GM18526 (cell line): ENCODE results near the gene OR6S1.

Experiments used
- POLR2A ChIP-seq: IDR thresholded peaks from 3 replicates; pipeline ENCODE4 v1.6.1; 2011; ENCODE audit not compliant: insufficient read length; ENCODE audit errors: extremely low read depth

Gene OR6S1

GRCh38 chr14:20655851-20656250 lies 14.4 kb upstream of the OR6S1 start:
- TF ChIP-seq POLR2A = no peak

GRCh38 chr14:20652996-20653975 lies 11.8 kb upstream of the OR6S1 start:
- no peak for TF ChIP-seq POLR2A

DNA sequence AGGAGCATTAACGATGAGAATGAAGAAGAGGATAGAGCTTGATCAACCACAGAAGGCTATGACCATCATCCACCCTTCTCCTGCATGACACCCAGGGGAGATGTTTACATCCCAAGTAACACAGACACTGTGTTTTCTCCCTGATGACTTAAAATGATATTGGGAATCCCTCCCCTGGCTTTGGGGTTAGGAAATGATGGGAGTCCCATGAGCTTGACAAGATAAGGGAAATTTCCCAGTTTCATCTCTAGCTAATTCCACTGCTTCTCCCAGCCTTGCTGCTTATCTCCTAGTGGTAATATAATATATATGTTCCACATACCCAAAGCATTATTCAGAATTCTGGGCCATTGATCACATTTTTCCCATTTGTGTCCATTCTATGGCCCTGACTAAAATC lies 4.0 kb upstream of the OR6S1 start:
- TF ChIP-seq POLR2A = no peak

DNA sequence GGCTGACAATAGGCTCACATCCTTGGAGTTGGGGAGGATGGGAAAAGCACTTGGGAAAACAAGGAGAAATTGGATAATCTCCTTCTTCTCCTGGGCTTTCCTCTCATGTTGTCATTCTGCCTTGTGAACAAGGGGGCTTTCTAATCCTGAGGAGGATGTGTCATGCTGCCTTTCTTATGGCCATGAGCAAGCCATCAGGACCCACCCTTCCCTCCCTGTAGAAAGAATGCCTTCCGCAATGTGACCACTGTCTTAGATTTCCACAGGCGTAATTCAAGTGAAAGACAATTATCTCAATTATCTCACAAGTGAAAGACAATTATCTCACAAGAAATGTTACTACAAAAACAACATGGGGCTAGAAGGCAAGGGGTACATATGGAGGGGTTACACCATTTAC lies 3.0 kb upstream of the OR6S1 start:
- no peak for TF ChIP-seq POLR2A

GRCh38 chr14:20642182-20642581 lies 691 bp upstream of the OR6S1 start:
- TF ChIP-seq POLR2A = no peak

GRCh38 chr14:20632831-20633691 lies 8.4 kb downstream of the OR6S1 start:
- TF ChIP-seq POLR2A = no peak

DNA sequence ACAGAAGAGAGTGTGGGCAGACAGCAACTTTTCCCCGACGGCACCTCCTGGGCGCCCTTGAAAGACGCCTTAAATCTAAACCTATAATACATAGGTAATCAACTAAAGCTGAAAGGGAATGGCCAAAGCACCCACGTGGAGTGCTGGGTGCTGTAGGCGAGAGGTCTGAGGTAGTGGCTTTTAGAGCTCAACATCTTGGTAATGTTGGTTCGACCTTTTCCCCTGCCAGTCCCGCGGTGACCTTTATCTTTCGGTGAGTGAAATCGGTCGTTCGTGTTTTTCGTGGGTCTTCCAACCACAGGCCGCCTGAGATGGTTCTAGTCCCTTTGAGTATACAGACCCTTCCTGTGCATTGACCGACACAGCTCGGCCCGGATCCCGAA lies 9.1 kb downstream of the OR6S1 start:
- TF ChIP-seq POLR2A = no peak

GRCh38 chr14:20631880-20632389 lies 9.6 kb downstream of the OR6S1 start:
- no peak for TF ChIP-seq POLR2A

GRCh38 chr14:20631023-20631879 lies 10.2 kb downstream of the OR6S1 start:
- TF ChIP-seq POLR2A = no peak

DNA sequence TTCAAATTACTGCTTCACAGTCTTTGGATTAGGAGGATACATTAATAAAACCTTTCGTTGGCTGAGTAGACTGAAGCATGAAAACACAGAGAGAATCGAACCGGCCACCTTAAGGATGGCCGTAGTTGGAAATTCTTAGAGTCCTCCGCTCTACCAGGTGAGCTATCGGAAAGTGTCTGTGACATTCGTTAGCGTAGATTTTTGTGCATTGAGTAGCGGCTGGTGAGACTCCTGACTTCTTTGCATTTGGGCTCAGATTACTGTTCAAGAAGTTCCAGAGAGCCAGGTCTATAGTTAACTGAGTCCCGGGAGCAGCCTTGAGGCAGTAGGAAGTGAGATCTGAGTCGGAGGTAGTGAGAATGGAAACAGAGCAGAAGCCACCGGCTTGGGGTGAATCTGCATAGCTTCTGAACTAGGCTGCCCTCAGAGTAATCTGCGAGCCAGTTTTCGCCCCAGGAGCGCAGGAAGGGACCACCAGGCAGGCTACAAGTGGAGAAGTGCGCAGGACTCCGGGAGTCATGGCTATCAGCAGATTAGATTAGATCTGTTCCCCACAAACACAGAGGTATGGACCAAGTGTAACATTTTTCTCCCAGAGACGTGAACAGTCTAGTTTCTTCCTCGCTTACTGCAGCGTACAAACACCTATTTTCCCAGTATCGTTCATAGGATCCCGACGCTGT lies 11.0 kb downstream of the OR6S1 start:
- no peak for TF ChIP-seq POLR2A

- TF ChIP-seq POLR2A = no peak
Measured at GRCh38 chr14:20628063-20628854, 13.2 kb downstream of the OR6S1 start.

DNA sequence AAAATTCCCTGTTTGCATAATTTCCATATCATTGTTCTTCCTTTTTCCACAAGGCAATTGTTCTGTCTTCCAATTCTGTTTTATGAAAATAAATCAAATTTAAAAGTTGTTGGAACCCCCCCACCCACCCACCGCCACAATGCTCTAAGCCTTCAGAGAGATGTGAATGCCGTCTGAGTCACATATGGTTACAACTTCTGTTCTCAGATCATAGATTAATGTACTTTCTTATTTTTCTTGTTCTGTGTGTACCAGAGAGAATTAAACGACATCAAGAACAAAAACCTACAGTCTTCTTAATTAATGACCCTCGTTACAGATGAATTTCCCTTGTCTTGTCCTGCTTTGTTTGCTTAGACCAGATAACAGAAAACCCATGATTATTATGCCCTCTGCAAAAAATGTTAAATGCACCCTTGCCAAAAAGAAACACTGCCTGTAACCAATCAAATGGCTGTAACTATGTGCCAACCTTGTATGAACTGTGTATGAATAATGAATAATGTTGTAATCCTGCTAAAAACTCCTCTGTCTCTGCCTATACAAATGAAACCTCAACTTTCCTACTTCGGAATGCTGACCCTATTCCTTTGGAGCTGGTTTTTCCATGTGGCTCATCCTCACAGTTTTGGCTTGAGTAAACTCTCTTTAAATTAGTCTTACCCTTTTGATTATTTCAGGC lies 14.0 kb downstream of the OR6S1 start:
- no peak for TF ChIP-seq POLR2A

- TF ChIP-seq POLR2A = no peak
Measured at GRCh38 chr14:20626274-20626673, 15.2 kb downstream of the OR6S1 start.
